Upper lobe of right lung (tissue), 1 donor: Measurements from ENCODE around the gene PSMD6. TPM values are rescaled to one million over a fixed set of nuclear protein-coding genes. Genes with fewer than 3 reads are reported as not detected.

Experiments used
- ATAC-seq: fragments of 200-7000 bp; cut with Tn5 transposase; one replicate; pipeline ENCODE4 v1.9.1; 2020; ENCODE audit warnings: mild to moderate bottlenecking, moderate library complexity
- DNase-seq: peaks from one replicate; pipeline ENCODE4 v3.0.0-alpha.2; 2020
- H3K27ac ChIP-seq: fragments of 200-600 bp; one replicate; pipeline ENCODE4 v1.8.0; 2022
- H3K27me3 ChIP-seq: fragments of 200-600 bp; one replicate; pipeline ENCODE4 v1.8.0; 2022; ENCODE audit warnings: mild to moderate bottlenecking
- H3K36me3 ChIP-seq: fragments of 200-600 bp; one replicate; pipeline ENCODE4 v1.8.0; 2022
- H3K4me1 ChIP-seq: fragments of 200-600 bp; one replicate; pipeline ENCODE4 v1.8.0; 2022
- H3K4me3 ChIP-seq: fragments of 200-600 bp; one replicate; pipeline ENCODE4 v1.8.0; 2022; ENCODE audit warnings: mild to moderate bottlenecking
- H3K9me3 ChIP-seq: fragments of 200-600 bp; one replicate; pipeline ENCODE4 v1.8.0; 2022
- intact Hi-C: fragments of 100-400 bp; cut with DNase I; formaldehyde crosslinking; loops from one replicate; pipeline ENCODE4 v1.11.0; 2022
- long read RNA-seq: library from polyadenylated mRNA; unstranded; transcript quantifications from one replicate; pipeline ENCODE4 v2.0.0, GENCODE V29; 2021
- total RNA-seq: library from RNA; stranded (reverse); fragmentation: NEBNext Ultra II Directional; extraction: Animal tissue kit (Norgen Biotek cat#: 25700); gene quantifications from one replicate; pipeline ENCODE4 v1.2.1, GENCODE V29; 2021
- TF ChIP-seq, protein P1 (sequence below): fragments of 200-600 bp; IDR thresholded peaks from one replicate; pipeline ENCODE4 v1.8.0; 2022; ENCODE audit warnings: antibody characterized with exemption
- donor health status: DM: no; HTN: yes; CAD: no; lungs with severe emphysema.

Gene PSMD6
- total RNA-seq, result 52.2 TPM
- long read RNA-seq, transcript PSMD6-201 (8 exons, 1,430 nt), result major isoform, 75 of 89 reads
- long read RNA-seq, transcript PSMD6-210 (9 exons, 1,495 nt), result minor isoform, 9 of 89 reads
- long read RNA-seq, partial matches to known transcripts, result 0 of 89 reads
- long read RNA-seq, other reads (novel, unspliced or antisense), result 1 of 89 reads

DNA sequence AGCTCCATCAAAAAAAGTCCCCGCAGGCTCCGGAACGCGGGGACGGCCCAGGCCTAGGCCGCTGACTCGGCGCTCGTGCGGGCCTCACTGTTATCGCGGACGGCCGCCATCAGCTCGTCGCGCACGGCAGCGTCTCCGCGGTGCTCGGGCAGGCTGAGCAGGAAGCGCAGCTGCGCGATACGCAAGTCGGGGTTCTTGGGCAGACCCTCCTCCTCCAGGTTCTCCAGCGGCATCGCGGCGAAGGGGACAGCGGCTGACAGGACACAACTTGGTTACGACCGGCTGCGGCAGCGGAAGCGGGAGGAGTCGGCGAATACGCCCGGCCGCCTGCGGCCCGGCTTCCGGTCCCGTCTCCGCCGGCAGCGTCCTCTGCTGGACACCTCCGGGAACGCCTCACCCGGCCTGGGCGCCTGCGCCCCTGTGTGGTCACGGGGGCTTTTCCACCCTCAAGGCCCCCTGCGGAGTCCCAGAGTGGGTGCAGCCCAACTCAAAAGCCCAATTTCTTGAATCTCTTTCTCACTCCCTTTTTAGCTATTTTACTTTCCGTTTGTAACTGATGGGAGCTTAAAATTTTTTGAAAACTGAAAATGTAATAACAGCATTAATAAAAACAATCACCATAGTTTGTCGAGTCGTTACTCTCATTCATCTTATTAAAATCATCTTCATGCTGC lies at the start of gene PSMD6:
Gene PSMD6, minus strand, starts transcription at position 308 of the 674 bp plus-strand sequence. Its CDS starts 75 bp downstream, at position 233.
- peak; percentile 95 for DNase-seq
- peak within 1 kb of the TSS; percentile 82 for H3K27ac ChIP-seq
- intact Hi-C loops, result no loop called here
- H3K4me3 ChIP-seq, result peak within 1 kb of the TSS; percentile 80
- H3K4me1 ChIP-seq, result peaks cover 23% of the 10 kb centered on the region
- TF ChIP-seq, protein P1, sequence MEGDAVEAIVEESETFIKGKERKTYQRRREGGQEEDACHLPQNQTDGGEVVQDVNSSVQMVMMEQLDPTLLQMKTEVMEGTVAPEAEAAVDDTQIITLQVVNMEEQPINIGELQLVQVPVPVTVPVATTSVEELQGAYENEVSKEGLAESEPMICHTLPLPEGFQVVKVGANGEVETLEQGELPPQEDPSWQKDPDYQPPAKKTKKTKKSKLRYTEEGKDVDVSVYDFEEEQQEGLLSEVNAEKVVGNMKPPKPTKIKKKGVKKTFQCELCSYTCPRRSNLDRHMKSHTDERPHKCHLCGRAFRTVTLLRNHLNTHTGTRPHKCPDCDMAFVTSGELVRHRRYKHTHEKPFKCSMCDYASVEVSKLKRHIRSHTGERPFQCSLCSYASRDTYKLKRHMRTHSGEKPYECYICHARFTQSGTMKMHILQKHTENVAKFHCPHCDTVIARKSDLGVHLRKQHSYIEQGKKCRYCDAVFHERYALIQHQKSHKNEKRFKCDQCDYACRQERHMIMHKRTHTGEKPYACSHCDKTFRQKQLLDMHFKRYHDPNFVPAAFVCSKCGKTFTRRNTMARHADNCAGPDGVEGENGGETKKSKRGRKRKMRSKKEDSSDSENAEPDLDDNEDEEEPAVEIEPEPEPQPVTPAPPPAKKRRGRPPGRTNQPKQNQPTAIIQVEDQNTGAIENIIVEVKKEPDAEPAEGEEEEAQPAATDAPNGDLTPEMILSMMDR, result peak; percentile 99
- ATAC-seq, result peak; percentile 100
- peaks cover 34% of the 10 kb centered on the region for H3K36me3 ChIP-seq
- no peaks in the 10 kb centered on the region for H3K27me3 ChIP-seq
- no peaks in the 10 kb centered on the region for H3K9me3 ChIP-seq

DNA sequence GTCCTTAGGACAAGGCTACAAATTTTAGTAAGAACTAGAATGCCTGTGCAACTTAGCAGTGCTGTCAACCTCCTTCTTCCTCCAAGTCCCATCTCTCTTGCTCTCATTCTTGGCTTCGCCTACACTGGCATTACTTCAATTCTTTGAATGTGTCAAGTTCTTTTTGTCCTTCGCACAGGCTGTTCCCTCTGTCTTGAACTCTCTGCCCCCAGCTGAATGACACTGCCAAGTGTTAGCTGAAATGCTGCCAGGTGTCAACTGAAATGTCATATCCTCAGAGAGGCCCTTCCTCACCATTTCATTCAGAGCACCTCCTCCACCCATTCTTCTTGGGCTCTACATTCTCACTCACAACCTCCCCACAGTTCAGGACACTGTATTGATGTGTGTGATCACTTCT lies 48.8 kb upstream of the PSMD6 start:
- intact Hi-C loops, result no loop called here
- no peak for DNase-seq
- Histone ChIP-seq H3K27me3 (no peaks in the 10 kb centered on the region), H3K36me3 (no peaks in the 10 kb centered on the region), H3K4me3 (no peak overlapping the region), H3K9me3 (no peaks in the 10 kb centered on the region), H3K4me1 (no peaks in the 10 kb centered on the region), H3K27ac (no peak overlapping the region)
- no peak for ATAC-seq
- TF ChIP-seq, protein P1, result no peak

DNA sequence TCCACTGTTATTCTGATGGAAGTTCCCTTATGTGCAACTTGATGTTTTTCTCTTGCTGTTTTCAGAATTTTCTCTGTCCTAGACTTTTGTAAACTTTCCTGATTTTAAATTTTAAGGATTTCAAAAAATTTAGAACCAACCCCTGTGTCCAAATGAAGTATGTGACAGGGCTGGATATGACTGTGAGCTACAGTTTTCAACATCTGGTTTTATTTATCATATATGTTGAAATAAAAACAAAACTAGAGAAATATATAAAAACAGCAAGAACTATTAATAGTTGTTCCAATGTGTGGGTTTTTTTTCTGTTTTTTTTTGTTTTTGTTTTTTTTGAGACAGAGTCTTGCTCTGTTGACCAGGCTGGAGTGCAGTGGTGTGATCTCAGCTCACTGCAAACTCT lies 47.4 kb upstream of the PSMD6 start:
- Histone ChIP-seq H3K4me3 (no peak overlapping the region), H3K36me3 (no peaks in the 10 kb centered on the region), H3K9me3 (no peaks in the 10 kb centered on the region), H3K27me3 (no peaks in the 10 kb centered on the region), H3K4me1 (no peaks in the 10 kb centered on the region), H3K27ac (no peak overlapping the region)
- intact Hi-C loops, result no loop called here
- ATAC-seq (no peak), DNase-seq (no peak)
- TF ChIP-seq, protein P1, result no peak

DNA sequence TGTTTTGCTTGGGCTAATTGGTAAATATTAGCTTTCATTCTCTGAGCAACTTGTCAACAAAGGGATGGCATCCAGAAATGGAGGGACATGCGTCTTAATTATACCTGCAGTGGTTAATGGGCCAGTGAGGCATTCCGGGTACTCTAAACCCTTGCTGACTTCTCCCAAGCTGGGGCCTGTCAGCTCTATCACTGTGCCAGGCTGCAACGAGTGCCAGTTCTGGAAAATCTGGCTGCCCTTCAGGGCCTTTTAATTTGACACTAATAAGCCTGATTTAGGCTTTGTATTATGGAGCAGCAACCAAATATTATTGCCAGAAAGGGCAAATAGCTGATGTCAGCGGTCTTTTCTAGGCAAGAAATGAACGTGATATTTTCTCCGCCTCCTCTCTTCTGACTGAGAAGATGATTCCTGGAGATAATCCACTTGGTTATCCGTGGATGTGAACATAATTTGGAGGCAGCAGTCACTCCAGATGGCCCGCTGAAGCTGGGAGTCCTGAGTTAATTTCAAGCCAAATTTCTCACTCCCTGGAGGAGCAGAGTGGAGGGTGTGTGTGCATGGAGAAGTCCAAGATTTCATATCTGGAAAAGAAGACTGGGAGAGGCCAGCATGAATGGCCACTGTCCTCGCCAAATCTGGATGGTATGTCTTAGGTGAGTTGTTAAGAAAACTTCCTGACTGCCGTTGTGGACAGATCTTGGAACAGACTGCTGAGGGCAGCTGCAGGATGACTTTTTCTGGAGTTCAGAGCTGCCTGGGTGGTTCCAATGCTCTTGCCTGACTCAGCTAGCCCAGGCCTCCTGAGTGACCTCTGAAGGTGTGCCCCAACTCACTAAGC lies 44.4 kb upstream of the PSMD6 start:
- Histone ChIP-seq H3K27me3 (no peaks in the 10 kb centered on the region), H3K4me1 (no peaks in the 10 kb centered on the region), H3K36me3 (no peaks in the 10 kb centered on the region), H3K9me3 (no peaks in the 10 kb centered on the region), H3K4me3 (no peak overlapping the region), H3K27ac (no peak overlapping the region)
- ATAC-seq (no peak), DNase-seq (no peak)
- TF ChIP-seq, protein P1, result no peak
- intact Hi-C loops, result no loop called here

DNA sequence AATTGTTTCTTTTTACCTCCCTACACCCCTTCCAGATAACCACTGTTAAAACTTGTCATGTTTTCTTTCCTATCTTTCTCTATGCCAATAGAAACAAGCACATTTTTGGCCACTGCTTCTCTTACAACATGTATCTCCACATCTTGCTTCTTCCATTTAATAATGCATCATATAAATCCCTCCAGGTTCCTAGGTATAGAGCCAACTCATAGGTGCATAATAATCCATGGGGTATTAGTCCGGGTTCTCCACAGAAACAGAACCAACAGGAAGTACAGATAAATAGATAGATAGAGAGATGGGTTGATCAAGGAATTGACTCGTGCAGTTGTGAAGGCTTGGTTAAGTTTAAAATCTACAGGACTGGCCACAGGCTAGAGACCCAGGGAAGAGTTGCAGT lies 41.5 kb upstream of the PSMD6 start:
- H3K9me3 ChIP-seq, result no peaks in the 10 kb centered on the region
- no peaks in the 10 kb centered on the region for H3K4me1 ChIP-seq
- ATAC-seq (no peak), DNase-seq (no peak)
- no peak overlapping the region for H3K4me3 ChIP-seq
- H3K36me3 ChIP-seq, result no peaks in the 10 kb centered on the region
- intact Hi-C loops, result no loop called here
- TF ChIP-seq, protein P1, result no peak
- H3K27ac ChIP-seq, result no peak overlapping the region
- no peaks in the 10 kb centered on the region for H3K27me3 ChIP-seq
